HG03064 (cell line): Measurements from ENCODE around the gene MTUS2.

Experiments used
- ATAC-seq: cut with Tn5 transposase; IDR thresholded peaks from one replicate; pipeline ENCODE4 v1.9.1; 2021; ENCODE audit warnings: low read depth; ENCODE audit not compliant: unreplicated experiment

Gene MTUS2

GRCh38 chr13:29491248-29491647 lies 671.1 kb downstream of the MTUS2 start:
- no peak for ATAC-seq

DNA sequence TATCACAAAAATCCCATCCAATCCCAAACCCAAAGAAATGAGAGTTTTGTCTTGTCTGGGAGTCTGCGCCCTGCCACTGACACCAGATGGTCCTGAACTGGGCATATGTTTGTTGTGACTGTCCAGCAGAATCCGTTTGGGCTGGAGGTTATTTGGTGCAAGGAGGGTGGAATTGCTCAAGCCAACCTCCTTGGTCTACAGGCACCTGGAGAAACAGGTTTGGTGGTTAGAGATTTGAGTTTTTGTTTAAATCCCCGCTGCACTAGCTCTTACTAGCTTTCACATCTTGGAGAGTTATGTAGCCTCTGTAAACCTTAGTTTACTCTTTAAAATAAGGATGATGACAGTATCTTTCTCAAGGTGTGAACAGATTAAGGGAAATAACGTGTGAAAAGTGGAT lies 673.7 kb downstream of the MTUS2 start:
- ATAC-seq: no peak

- no peak for ATAC-seq
Observed at GRCh38 chr13:29494520-29494919, 674.4 kb downstream of the MTUS2 start.

- no peak for ATAC-seq
Observed at GRCh38 chr13:29496241-29496712, 676.1 kb downstream of the MTUS2 start.

GRCh38 chr13:29497137-29497654 lies 677.1 kb downstream of the MTUS2 start:
- no peak for ATAC-seq

DNA sequence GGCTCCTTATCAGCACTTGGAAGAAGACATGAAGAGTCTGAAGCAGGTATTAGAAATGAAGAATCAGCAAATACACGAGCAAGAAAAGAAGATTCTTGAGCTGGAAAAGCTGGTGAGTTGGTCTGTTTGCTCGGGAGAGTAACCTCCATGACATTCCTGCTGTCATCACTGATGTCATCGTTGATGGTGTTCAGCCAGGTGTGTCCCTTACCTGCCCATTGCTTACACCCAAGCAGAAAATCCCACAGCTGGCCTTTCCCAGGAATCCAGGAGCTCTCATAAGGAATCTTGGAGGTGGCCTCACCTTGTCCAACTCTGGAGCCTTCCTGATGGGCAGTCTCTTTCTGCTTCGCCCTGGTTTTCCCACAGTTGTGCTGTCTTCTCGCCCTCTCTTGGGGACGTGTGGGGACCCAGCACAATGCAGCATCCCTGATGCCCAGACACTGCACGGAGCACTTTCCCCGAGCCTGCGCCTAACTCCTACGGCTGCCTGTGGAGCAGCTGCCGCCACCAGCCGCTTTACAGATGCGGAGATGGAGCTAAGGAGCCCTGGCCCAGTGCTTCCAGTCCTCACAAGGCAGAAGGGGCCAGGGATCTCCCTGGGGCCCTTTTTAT lies 678.4 kb downstream of the MTUS2 start:
- ATAC-seq: no peak

DNA sequence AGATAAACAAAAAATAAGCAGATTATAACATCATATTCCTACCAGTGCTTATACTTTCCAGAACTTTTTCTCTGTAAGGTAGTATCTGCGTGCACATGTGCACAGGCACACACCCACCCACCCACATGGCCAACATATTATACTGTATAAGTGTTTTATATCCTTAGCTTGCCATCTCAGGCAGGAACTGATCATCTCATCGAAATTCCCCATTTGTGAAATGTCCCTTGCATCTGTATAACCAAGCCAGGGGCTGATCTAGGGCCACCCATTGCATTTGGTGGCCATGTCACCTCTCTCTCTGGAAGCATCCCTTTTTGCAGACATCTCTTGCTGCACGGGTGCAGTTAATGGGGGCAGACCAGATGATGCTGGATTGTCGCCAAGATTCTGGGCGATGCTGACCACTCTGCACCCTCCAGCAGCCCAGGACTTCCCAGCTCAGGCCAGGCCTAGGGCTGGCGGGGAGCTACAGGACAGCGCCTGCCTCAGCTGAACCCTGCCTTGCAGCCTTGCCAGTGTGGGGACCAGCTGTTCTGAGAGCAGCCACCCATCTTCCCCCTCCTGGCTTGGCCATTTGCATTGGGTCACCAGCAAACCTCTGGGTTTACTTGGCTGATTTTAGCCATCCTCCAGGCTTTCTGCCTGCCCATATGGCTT lies 679.5 kb downstream of the MTUS2 start:
- ATAC-seq: no peak

DNA sequence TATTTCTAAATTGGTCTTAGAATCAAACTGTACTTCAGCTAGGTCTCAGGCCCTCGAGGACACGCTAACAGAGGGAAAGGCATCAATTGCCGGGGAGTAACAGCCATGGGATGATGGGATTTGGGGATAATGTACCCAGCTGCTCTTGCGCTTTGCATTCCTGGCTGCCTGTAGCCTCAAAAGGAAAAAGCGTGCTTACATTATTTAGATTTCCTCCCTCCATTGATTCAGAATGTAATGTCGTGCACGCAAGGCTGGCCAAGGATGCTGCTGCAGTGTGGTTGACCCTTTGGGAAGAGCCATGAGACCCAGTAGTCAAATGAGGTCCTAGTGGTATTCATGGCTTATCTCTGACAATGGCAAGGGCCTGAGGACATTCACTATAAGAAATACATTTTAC lies 680.2 kb downstream of the MTUS2 start:
- ATAC-seq: no peak

GRCh38 chr13:29501674-29502073 lies 681.5 kb downstream of the MTUS2 start:
- ATAC-seq: no peak

- ATAC-seq: no peak
Observed at GRCh38 chr13:29502391-29503008, 682.4 kb downstream of the MTUS2 start.

- no peak for ATAC-seq
Observed at GRCh38 chr13:29503041-29503837, 683.1 kb downstream of the MTUS2 start.

- no peak for ATAC-seq
Observed at GRCh38 chr13:29504691-29505090, 684.6 kb downstream of the MTUS2 start.

DNA sequence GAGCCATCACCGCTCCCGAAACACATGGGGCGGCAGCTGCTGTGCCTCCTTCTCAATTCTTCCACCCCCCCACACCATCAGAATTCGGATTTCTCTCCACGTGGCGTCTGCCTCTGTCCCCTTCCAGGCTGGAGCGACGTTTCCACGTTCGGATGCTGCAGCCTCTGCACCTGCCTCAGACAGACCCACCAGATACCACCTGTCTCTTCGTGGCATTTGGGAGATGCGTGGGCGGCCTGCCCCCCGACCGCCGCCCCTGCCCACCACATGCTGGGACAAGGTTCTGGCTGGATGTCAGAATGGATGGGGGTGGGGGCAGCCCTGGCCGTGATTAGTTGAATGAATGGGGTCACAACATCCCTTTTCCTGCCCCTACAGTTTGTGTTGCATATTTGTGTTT lies 685.4 kb downstream of the MTUS2 start:
- no peak for ATAC-seq

GRCh38 chr13:29505950-29506349 lies 685.8 kb downstream of the MTUS2 start:
- no peak for ATAC-seq

- ATAC-seq: no peak
Observed at GRCh38 chr13:29507356-29507755, 687.2 kb downstream of the MTUS2 start.

- ATAC-seq: no peak
Observed at GRCh38 chr13:29508130-29508875, 688.2 kb downstream of the MTUS2 start.

DNA sequence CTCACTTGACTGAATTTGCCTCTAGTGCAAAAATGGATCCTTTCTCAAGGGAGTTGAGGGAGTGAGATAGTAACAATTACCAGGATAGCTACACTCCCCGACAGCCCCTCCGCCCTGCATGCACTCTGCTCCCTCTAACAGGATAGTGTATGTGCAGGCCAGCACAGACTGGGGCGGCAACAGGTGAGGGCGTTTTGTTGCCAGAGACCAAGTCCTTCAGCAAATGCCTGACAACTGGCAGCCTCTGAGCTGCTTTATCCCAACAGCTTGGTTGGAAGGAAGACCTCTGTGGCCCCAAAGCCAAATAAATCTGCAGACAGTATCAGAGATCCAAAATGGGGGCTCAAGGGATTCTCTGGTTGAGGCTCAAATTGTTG lies 688.7 kb downstream of the MTUS2 start:
- ATAC-seq: no peak

GRCh38 chr13:29509999-29510589 lies 690.0 kb downstream of the MTUS2 start:
- no peak for ATAC-seq

DNA sequence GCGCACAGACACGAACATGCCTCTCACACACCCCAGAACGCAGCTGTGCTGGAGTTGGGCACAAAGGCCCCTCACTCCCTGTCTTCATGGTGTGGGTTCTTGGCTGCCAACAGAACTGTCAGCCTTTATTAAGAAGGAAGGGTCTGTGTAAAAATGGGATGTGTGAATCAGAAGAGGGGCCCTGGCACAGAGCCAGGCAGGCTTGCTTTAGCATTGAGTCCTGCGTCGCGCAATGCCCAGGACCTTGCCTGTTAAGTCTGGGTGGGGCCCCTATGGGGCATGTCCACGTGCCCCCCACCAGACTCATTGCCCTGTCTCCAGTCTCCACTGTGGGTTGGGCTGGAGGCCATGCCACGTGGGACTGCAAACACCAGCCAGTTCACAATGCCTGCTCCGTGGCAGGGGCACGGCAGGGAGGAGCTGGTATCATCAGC lies 690.5 kb downstream of the MTUS2 start:
- no peak for ATAC-seq
